Ovary (tissue), 3 donors: ENCODE results near the gene PLXNA2.

Experiments
- POLR2A ChIP-seq: fragments of 450-650 bp; IDR thresholded peaks from one replicate; pipeline ENCODE4 v1.6.1; 2017; ENCODE audit warnings: antibody characterized with exemption, mild to moderate bottlenecking, moderate library complexity
- TF ChIP-seq, protein P1 (sequence below), 3 donors: fragments of 450-650 bp in 2 of 3; fragments of 200-600 bp in 1 of 3; IDR thresholded peaks; one replicate each; pipeline versions ENCODE4 v1.5.1 to v1.8.0; 2016 to 2022; ENCODE audit warnings: antibody characterized with exemption in 3 of 3, mild to moderate bottlenecking in 1 of 3
- donor health status: DM: no; HTN: no; CAD: no.

DNA sequence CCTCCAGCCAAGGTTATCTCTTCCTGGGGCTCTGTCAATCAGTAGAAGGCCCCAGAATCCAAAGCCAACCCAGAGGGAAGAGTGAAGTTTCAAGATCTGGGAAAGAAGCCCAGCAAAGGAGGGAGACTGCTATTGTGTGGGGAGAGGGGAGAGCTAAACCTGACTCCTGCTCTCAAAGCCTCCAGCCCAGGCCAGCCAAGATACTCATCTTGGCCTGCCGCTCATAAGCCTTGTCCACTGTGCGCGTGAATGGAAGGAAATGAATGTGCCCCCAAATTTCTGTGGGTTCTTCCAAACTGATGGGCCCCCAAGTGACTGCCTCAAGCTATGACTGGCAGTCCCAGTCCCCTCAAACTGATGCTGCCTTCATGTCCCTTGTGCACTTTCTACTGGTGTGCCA lies 2.0 kb downstream of the PLXNA2 start:
- TF ChIP-seq, protein P1, sequence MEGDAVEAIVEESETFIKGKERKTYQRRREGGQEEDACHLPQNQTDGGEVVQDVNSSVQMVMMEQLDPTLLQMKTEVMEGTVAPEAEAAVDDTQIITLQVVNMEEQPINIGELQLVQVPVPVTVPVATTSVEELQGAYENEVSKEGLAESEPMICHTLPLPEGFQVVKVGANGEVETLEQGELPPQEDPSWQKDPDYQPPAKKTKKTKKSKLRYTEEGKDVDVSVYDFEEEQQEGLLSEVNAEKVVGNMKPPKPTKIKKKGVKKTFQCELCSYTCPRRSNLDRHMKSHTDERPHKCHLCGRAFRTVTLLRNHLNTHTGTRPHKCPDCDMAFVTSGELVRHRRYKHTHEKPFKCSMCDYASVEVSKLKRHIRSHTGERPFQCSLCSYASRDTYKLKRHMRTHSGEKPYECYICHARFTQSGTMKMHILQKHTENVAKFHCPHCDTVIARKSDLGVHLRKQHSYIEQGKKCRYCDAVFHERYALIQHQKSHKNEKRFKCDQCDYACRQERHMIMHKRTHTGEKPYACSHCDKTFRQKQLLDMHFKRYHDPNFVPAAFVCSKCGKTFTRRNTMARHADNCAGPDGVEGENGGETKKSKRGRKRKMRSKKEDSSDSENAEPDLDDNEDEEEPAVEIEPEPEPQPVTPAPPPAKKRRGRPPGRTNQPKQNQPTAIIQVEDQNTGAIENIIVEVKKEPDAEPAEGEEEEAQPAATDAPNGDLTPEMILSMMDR (IDR thresholded peaks at IDR 0.05): no peak
- no peak for TF ChIP-seq POLR2A
